Endothelial cell (in vitro differentiated cells): ENCODE measurements around the gene NGF. TPM values are rescaled to one million over a fixed set of nuclear protein-coding genes. Genes with fewer than 3 reads are reported as not detected.

Source experiments
- DNase-seq: peaks from one replicate; pipeline ENCODE4 v3.0.0; 2021; ENCODE audit warnings: low spot score
- H3K27ac Mint-ChIP-seq: one replicate; pipeline ENCODE4 v1.8.0; 2021; ENCODE audit warnings: mixed read lengths, inconsistent platforms; ENCODE audit not compliant: unreplicated experiment
- H3K27me3 Mint-ChIP-seq: one replicate; pipeline ENCODE4 v1.8.0; 2021; ENCODE audit warnings: mild to moderate bottlenecking, moderate library complexity, mixed read lengths, inconsistent platforms; ENCODE audit not compliant: unreplicated experiment
- H3K36me3 Mint-ChIP-seq: one replicate; pipeline ENCODE4 v1.8.0; 2021; ENCODE audit warnings: mild to moderate bottlenecking, low read depth, mixed read lengths, inconsistent platforms; ENCODE audit not compliant: unreplicated experiment
- H3K4me1 Mint-ChIP-seq: one replicate; pipeline ENCODE4 v1.8.0; 2021; ENCODE audit warnings: mild to moderate bottlenecking, mixed read lengths, inconsistent platforms; ENCODE audit not compliant: unreplicated experiment
- H3K4me3 Mint-ChIP-seq: one replicate; pipeline ENCODE4 v1.8.0; 2021; ENCODE audit warnings: mild to moderate bottlenecking, mixed read lengths, inconsistent platforms; ENCODE audit not compliant: unreplicated experiment
- H3K9me3 Mint-ChIP-seq: one replicate; pipeline ENCODE4 v1.8.0; 2021; ENCODE audit warnings: mixed read lengths, inconsistent platforms; ENCODE audit not compliant: unreplicated experiment
- CTCF ChIP-seq: fragments of 200-600 bp; sonication (generic); IDR thresholded peaks from one replicate; pipeline ENCODE4 v1.5.0; 2021; ENCODE audit warnings: antibody characterized with exemption; ENCODE audit not compliant: unreplicated experiment
- total RNA-seq: library from RNA; stranded (reverse); fragmentation: NEBNext Ultra II Directional; extraction: Animal tissue kit (Norgen Biotek cat#: 25700); gene quantifications from one replicate; pipeline ENCODE4 v1.2.1, GENCODE V29; 2021; ENCODE audit not compliant: unreplicated experiment

NGF gene
- total RNA-seq, 1 donor from 2014 or later: 0.69 TPM

- no peaks in the 10 kb centered on the region for H3K9me3 Mint-ChIP-seq
- H3K27me3 Mint-ChIP-seq: peaks cover 2% of the 10 kb centered on the region
- DNase-seq: no peak
- peaks cover 2% of the 10 kb centered on the region for H3K4me1 Mint-ChIP-seq
- H3K27ac Mint-ChIP-seq: no peak overlapping the region
- H3K4me3 Mint-ChIP-seq: no peak overlapping the region
- no peaks in the 10 kb centered on the region for H3K36me3 Mint-ChIP-seq
- TF ChIP-seq CTCF: no peak
Observed at GRCh38 chr1:115314765-115315164, 23.3 kb downstream of the NGF start.

- Mint-ChIP-seq H3K4me1 (peaks cover 2% of the 10 kb centered on the region), H3K4me3 (no peak overlapping the region), H3K36me3 (no peaks in the 10 kb centered on the region), H3K9me3 (no peaks in the 10 kb centered on the region), H3K27me3 (peaks cover 2% of the 10 kb centered on the region), H3K27ac (no peak overlapping the region)
- DNase-seq: no peak
- TF ChIP-seq CTCF: no peak
Observed at GRCh38 chr1:115314092-115314491, 24.0 kb downstream of the NGF start.

- Mint-ChIP-seq H3K36me3 (no peaks in the 10 kb centered on the region), H3K4me1 (peaks cover 2% of the 10 kb centered on the region), H3K9me3 (no peaks in the 10 kb centered on the region), H3K4me3 (no peak overlapping the region), H3K27ac (no peak overlapping the region), H3K27me3 (no peaks in the 10 kb centered on the region)
- DNase-seq: no peak
- TF ChIP-seq CTCF: no peak
Observed at GRCh38 chr1:115313182-115313581, 24.9 kb downstream of the NGF start.

GRCh38 chr1:115312742-115313141 lies 25.3 kb downstream of the NGF start:
- no peak for DNase-seq
- Mint-ChIP-seq H3K27ac (no peak overlapping the region), H3K27me3 (no peaks in the 10 kb centered on the region), H3K9me3 (no peaks in the 10 kb centered on the region), H3K4me1 (peaks cover 2% of the 10 kb centered on the region), H3K36me3 (no peaks in the 10 kb centered on the region), H3K4me3 (no peak overlapping the region)
- TF ChIP-seq CTCF: no peak

GRCh38 chr1:115311474-115311989 lies 26.5 kb downstream of the NGF start:
- TF ChIP-seq CTCF: no peak
- Mint-ChIP-seq H3K4me1 (peaks cover 2% of the 10 kb centered on the region), H3K4me3 (no peak overlapping the region), H3K9me3 (no peaks in the 10 kb centered on the region), H3K27ac (no peak overlapping the region), H3K36me3 (no peaks in the 10 kb centered on the region), H3K27me3 (no peaks in the 10 kb centered on the region)
- no peak for DNase-seq
